HTR-8/SVneo (cell line): ENCODE results near the gene CLEC6A.
"Not testable (repeated sequence)": the region's sequence is repeated elsewhere in the genome, so short reads cannot be mapped to it uniquely, and the experiment has no call there.

Experiments
- DNase-seq: peaks from one replicate; pipeline ENCODE4 v3.0.0; 2011; ENCODE audit warnings: low spot score, mixed read lengths; ENCODE audit not compliant: insufficient read length
- FAIRE-seq: peaks from 2 replicates; lab custom pipeline; 2011; peaks lifted over from hg19 to GRCh38; lab: Jason Lieb, UNC

CLEC6A gene

GRCh38 chr12:8455727-8456360 is at the start of gene CLEC6A:
TSS of gene CLEC6A (plus strand) at chr12:8455962. CDS start at chr12:8456112, 150 bp downstream.
- DNase-seq: no peak
- no peak for FAIRE-seq

- not testable (repeated sequence) for FAIRE-seq, DNase-seq
Observed at GRCh38 chr12:8419576-8419975, 36.2 kb upstream of the CLEC6A start.

DNA sequence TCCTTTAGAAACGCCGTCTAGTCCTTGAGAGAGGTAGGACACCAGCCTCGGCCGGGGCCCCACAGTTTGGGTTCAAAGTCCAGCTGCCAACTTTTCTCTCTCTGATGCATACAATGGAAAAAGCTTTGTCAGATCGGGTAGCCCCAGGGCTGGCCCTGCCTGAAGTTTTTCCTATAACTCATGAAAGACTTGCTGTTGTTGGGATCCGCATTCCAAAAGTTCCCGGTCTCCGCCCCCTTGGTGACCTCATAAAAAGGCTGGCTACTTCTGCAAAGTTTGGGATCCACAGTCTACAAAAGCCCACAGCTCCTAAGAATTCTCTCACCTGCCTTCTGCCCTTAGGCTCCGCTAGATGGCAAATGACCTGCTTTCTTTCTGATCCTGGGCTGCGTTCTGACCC is 35.3 kb upstream of the CLEC6A start:
- FAIRE-seq (no peak), DNase-seq (no peak)

DNA sequence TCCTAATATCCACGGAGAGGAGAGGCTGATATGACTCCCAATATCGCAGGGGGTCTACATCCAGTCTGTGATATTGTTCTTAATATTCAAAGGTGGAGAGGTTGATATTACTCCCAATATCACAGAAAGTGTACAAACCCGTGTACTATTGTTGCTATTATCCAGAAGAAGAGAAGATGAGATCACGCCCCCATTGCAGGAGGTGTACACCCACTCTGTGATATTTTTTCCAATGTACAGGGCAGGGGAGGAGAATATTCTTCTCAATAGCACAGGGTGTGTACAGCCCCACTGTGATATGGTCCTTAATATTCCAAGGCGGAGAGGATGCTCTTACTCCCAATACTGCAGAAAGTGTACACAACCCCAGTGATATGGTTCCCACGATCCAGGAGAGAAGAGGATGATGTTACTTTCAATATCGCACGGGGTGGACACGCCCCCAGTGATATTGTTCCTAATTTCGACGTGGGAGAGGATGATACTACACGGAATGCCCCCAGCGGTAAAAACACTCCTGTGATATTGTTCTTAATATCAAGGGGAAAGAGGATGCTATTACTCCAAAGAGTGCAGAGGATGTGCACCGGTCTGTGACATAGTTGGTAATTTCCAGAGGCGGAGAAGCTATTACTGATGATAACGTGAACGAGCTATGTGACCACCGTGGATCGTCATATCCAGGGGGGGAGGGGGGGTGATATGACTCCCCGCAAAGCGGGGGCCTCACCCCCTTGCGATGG is 11.1 kb upstream of the CLEC6A start:
- not testable (repeated sequence) for DNase-seq, FAIRE-seq

- DNase-seq: no peak
- no peak for FAIRE-seq
Observed at GRCh38 chr12:8445731-8446130, 10.0 kb upstream of the CLEC6A start.

DNA sequence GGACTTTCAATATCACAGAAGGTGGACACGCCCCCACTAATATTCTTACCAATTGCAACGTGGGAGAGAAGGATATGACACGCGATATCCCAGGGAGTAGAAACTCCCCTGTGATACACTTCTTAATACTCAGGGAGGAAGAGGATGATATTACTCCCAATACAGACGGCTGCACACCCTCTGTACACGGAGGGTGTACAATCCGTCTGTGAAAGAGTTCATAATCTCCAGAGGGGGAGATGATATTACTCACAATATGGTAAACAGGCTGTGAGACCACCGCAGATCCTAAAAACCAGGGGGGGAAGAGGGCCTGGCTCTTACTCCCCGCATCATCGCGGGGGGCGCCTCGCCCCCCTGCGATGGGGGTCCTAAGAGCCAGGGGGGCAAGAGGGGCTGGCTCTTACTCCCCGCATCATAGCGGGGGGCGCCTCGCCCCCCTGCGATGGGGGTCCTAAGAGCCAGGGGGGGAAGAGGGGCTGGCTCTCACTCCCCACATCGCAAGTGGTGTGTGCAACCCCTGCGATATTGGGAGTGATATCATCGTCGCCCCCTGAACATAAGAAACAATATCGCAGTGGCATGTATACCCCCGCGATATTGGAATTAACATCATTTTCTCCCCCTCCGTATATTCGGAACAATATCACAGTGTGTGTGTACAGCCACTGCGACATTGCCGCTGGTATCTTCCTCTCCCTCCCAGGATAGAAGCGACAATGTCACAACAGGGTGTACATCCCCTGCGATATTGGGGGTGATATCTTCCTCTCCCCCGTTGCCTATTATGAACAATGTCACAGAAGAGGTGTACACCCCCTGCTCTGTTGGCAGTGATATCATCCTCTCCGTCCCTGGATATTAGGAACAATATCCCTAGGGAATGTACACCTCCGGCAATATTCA is 8.9 kb upstream of the CLEC6A start:
- no peak for FAIRE-seq
- no peak for DNase-seq

DNA sequence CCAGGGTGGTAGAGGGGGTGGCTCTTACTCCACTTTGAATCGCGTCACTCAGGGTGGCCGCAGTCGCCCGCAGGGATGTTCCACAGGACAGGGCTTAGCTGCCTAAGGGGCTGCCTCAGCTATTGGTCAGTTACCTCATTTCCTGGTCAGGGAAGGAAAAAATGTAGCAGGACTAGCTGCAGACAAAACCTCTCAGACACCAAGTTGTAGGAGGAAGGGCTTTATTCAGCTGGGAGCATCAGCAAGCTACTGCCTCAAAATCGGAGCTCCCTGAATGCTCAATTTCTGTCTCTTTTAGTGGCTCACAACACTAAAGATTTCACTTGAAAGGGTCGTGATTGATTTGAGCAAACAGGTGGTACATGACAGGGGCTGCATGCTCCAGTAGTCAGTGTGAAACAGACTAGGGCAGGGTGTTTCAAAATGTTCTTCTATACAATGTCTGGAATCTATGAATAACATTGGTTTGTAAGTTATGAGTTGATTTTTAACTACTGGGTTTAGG is 6.4 kb upstream of the CLEC6A start:
- DNase-seq: no peak
- FAIRE-seq: no peak

DNA sequence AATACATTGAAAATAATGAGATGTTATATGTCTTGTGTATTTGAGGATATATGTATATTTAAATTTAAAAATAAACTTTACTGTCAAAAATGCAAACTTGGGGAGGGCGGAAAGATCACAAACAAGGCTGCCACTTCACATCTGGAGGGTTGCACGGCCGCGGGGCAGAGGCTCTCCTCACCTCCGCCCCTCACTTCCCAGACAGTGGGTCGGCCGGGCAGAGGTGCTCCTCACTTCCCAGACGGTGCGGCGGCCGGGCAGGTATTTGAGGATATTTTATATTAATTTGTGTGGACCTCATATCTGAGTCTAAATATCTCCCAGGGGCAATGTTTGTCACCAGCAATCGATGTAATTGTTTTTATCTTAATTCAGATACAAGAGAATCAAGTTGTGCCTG is 3.7 kb upstream of the CLEC6A start:
- FAIRE-seq (no peak), DNase-seq (no peak)

- DNase-seq (no peak), FAIRE-seq (no peak)
Observed at GRCh38 chr12:8453021-8453513, 2.7 kb upstream of the CLEC6A start.

DNA sequence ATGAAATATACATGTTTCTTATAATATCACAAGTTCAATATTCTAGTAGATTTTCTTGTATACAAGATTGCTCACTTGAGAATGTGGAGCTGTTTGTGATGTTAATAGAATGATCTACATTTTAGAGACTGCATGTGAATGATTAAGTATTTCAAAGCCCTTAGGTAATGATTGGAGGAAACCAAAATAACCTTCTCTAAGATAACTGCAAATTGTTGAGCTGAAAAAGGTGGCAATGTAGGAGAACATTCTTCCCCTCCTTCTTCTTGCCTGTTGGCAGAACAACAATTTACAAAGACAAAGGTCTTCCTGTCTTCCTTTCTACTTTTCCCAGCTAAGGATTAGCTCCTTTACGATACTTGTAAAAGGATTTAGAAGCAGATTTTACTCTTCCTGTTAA is 2.0 kb upstream of the CLEC6A start:
- FAIRE-seq (no peak), DNase-seq (no peak)

DNA sequence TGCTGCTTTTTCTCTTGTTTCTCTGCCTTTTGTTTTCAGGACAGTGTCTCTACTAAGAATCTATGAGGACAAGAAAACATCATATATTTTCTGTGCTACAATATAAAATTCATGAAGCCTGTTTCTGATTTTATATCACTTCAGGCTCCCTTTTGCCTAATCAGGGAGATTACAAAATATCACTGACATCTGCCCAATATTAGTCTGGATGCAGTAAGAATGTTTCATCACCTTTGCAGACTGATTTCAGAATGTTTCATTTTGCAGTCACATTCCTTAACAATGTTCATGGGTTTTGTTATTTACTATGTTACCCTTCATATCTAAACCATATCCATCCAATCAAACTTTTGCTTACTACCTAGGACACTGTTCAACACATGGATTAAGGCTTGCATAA is 491 bp upstream of the CLEC6A start:
- FAIRE-seq: no peak

DNA sequence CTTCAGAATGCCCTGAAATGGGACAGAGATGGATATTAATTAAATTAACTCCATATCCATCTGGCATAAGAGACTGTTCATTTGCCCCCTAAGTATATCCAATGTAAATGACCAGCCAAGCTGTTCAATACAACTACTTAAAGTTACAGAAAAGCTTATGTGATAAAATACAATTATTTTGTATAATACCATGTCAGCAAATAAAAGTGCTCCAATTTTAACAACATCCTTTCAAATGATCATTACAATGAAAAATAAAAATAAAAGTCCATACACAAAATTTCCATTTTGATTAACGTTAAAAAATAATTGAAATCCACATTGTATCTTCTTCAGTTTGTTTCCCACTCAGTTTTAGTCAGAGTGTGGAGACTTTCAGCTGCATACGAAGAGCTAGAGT is 5.7 kb downstream of the CLEC6A start:
- no peak for DNase-seq
- no peak for FAIRE-seq

More for the DNA sequence above, 491 bp upstream of the CLEC6A start:
- DNase-seq: no peak

DNA sequence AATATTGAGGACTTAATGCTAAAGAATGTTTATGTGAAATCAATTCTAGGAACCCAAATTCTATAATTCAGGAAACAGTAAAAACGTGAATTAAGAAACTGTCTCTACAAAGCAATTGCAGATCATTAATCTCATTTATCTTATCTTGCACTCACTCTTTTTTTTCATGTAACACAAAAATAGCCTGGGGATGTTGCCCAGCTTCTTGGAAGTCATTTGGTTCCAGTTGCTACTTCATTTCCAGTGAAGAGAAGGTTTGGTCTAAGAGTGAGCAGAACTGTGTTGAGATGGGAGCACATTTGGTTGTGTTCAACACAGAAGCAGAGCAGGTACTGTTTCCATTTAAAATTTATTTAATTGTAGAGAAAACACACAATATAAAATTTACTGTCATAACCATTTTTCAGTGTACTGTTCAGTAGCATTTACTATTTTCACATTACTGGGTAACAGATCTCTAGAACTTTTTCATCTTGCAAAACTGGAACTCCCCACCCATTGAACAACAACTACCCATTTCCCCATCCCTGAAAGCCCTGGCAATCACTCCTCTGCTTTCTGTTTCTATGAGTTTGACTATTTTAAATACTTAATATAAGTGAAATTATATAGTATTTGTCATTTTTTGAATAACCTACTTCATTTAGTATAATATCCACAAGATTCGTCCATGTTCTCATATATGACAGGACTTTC is 9.7 kb downstream of the CLEC6A start:
- DNase-seq (no peak), FAIRE-seq (no peak)

- no peak for FAIRE-seq
Observed at GRCh38 chr12:8466241-8466640, 10.5 kb downstream of the CLEC6A start.

DNA sequence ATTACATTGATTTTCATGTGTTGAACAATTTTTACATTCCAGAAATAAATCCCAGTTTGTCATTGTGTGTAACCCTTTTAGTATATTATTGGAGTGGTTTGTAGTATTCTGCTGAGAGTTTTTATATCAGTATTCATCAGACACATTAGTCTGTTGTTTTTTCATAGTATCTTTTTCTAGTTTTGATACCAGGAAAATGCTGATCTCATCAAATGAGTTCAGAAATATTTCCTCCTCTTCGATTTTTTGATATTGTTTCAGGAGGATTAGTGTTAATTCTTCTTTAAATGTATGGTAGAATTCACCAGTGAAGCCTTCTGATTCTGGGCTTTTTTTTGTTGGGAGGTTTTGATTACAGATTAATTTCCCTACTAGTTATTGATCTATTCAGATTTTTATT is 15.3 kb downstream of the CLEC6A start:
- FAIRE-seq: no peak
- DNase-seq: no peak

More at GRCh38 chr12:8466241-8466640, 10.5 kb downstream of the CLEC6A start:
- DNase-seq: no peak

GRCh38 chr12:8475508-8476203 is 19.9 kb downstream of the CLEC6A start:
- no peak for FAIRE-seq

GRCh38 chr12:8482571-8483061 is 26.9 kb downstream of the CLEC6A start:
- FAIRE-seq (no peak), DNase-seq (no peak)

More at GRCh38 chr12:8475508-8476203, 19.9 kb downstream of the CLEC6A start:
- no peak for DNase-seq

- DNase-seq (no peak), FAIRE-seq (no peak)
Observed at GRCh38 chr12:8483079-8483478, 27.3 kb downstream of the CLEC6A start.
